GM21786 (cell line): ENCODE data around the gene TNRC18.

Experiments
- ATAC-seq: cut with Tn5 transposase; IDR thresholded peaks from one replicate; pipeline ENCODE4 v1.9.1; 2021; ENCODE audit not compliant: unreplicated experiment

Gene TNRC18

GRCh38 chr7:5354460-5355232, 69.0 kb downstream of the TNRC18 start:
- ATAC-seq = no peak

- no peak for ATAC-seq
Observed at GRCh38 chr7:5352440-5353010, 71.1 kb downstream of the TNRC18 start.

GRCh38 chr7:5351507-5352265, 71.9 kb downstream of the TNRC18 start:
- no peak for ATAC-seq

GRCh38 chr7:5350600-5351385, 72.8 kb downstream of the TNRC18 start:
- no peak for ATAC-seq

- ATAC-seq = no peak
Observed at GRCh38 chr7:5350174-5350463, 73.5 kb downstream of the TNRC18 start.

- ATAC-seq = no peak
Observed at GRCh38 chr7:5349437-5350173, 74.0 kb downstream of the TNRC18 start.

- ATAC-seq = no peak
Observed at GRCh38 chr7:5349005-5349380, 74.6 kb downstream of the TNRC18 start.

GRCh38 chr7:5348134-5349004, 75.3 kb downstream of the TNRC18 start:
- ATAC-seq = no peak

GRCh38 chr7:5345671-5346070, 78.0 kb downstream of the TNRC18 start:
- ATAC-seq = no peak

GRCh38 chr7:5345171-5345570, 78.5 kb downstream of the TNRC18 start:
- ATAC-seq = no peak

- no peak for ATAC-seq
Observed at GRCh38 chr7:5344342-5344741, 79.3 kb downstream of the TNRC18 start.

- no peak for ATAC-seq
Observed at GRCh38 chr7:5343884-5344283, 79.8 kb downstream of the TNRC18 start.

GRCh38 chr7:5342631-5343030, 81.0 kb downstream of the TNRC18 start:
- ATAC-seq = no peak

- ATAC-seq = no peak
Observed at GRCh38 chr7:5339955-5340354, 83.7 kb downstream of the TNRC18 start.

- no peak for ATAC-seq
Observed at GRCh38 chr7:5337047-5337446, 86.6 kb downstream of the TNRC18 start.

- no peak for ATAC-seq
Observed at GRCh38 chr7:5334671-5335070, 89.0 kb downstream of the TNRC18 start.

GRCh38 chr7:5333121-5334045, 90.3 kb downstream of the TNRC18 start:
- ATAC-seq = no peak

- no peak for ATAC-seq
Observed at GRCh38 chr7:5332579-5332978, 91.1 kb downstream of the TNRC18 start.

GRCh38 chr7:5330288-5330687, 93.3 kb downstream of the TNRC18 start:
- ATAC-seq = no peak
